PC-9 (cell line): Measurements from ENCODE around the gene PARK7.

Source experiments
- EZH2 ChIP-seq: fragments of 200-600 bp; sonication (generic); IDR thresholded peaks from 2 replicates; pipeline ENCODE4 v1.8.0; 2017; ENCODE audit warnings: antibody characterized with exemption, low read depth
- TF ChIP-seq, protein P1 (sequence below): fragments of 200-600 bp; sonication (generic); conservative IDR thresholded peaks from 2 replicates; pipeline ENCODE4 v1.6.1; 2017; ENCODE audit warnings: mixed run types, antibody characterized with exemption, mild to moderate bottlenecking, moderate library complexity

DNA sequence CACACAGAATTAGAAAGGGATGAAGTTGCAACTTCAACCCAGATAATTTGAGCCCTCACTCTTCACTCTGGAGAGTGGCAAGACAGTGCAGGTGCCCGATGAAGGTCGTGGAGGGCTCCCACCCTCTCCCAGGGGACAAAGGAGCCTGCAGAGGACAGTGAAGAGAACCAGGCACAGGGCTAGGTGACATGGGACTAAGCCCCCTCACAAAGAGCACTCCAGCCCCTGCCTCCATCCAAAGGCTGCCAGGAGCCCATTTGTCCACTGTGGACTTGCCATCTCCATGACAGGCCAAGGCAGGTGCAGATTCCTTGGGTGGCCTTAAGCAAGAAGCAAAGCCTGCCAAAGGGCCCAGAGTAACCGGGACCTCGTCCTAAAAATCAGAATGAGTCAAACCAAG lies 49.5 kb downstream of the PARK7 start:
- TF ChIP-seq, protein P1, sequence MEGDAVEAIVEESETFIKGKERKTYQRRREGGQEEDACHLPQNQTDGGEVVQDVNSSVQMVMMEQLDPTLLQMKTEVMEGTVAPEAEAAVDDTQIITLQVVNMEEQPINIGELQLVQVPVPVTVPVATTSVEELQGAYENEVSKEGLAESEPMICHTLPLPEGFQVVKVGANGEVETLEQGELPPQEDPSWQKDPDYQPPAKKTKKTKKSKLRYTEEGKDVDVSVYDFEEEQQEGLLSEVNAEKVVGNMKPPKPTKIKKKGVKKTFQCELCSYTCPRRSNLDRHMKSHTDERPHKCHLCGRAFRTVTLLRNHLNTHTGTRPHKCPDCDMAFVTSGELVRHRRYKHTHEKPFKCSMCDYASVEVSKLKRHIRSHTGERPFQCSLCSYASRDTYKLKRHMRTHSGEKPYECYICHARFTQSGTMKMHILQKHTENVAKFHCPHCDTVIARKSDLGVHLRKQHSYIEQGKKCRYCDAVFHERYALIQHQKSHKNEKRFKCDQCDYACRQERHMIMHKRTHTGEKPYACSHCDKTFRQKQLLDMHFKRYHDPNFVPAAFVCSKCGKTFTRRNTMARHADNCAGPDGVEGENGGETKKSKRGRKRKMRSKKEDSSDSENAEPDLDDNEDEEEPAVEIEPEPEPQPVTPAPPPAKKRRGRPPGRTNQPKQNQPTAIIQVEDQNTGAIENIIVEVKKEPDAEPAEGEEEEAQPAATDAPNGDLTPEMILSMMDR, result no peak
- no peak for TF ChIP-seq EZH2
